Neural crest cell (in vitro differentiated cells): ENCODE data around the gene SPEG. TPM values are rescaled to one million over a fixed set of nuclear protein-coding genes. Genes with fewer than 3 reads are reported as not detected.

Source experiments
- DNase-seq: peaks from one replicate; pipeline ENCODE4 v3.0.0; 2021; ENCODE audit warnings: low read depth, mixed read lengths, low spot score
- H3K27ac Mint-ChIP-seq: one replicate; pipeline ENCODE4 v1.8.0; 2021; ENCODE audit warnings: mild to moderate bottlenecking, mixed read lengths; ENCODE audit not compliant: unreplicated experiment
- H3K27me3 Mint-ChIP-seq: 2 replicates; pipeline ENCODE4 v1.8.0; 2021; ENCODE audit warnings: low read depth, mild to moderate bottlenecking, mixed read lengths
- H3K36me3 Mint-ChIP-seq: 2 replicates; pipeline ENCODE4 v1.8.0; 2021; ENCODE audit warnings: low read depth, mild to moderate bottlenecking, mixed read lengths
- H3K4me1 Mint-ChIP-seq: 2 replicates; pipeline ENCODE4 v1.8.0; 2021; ENCODE audit warnings: mixed read lengths
- H3K4me3 Mint-ChIP-seq: one replicate; pipeline ENCODE4 v1.8.0; 2021; ENCODE audit warnings: mild to moderate bottlenecking, mixed read lengths
- H3K9me3 Mint-ChIP-seq: 2 replicates; pipeline ENCODE4 v1.8.0; 2021; ENCODE audit warnings: mixed read lengths
- CTCF ChIP-seq: fragments of 200-600 bp; sonication (generic); conservative IDR thresholded peaks from 2 replicates; pipeline ENCODE4 v1.5.0; 2021; ENCODE audit warnings: antibody characterized with exemption, mild to moderate bottlenecking
- total RNA-seq: library from RNA; stranded (reverse); gene quantifications from 2 replicates; pipeline ENCODE4 v1.2.1, GENCODE V29; 2021

The SPEG gene
- total RNA-seq, 1 donor from 2014 or later = 13.4 TPM

- Mint-ChIP-seq H3K27me3 (peaks cover 69% of the 10 kb centered on the region), H3K27ac (no peak overlapping the region), H3K4me1 (no peaks in the 10 kb centered on the region), H3K9me3 (no peaks in the 10 kb centered on the region), H3K4me3 (no peak overlapping the region), H3K36me3 (no peaks in the 10 kb centered on the region)
- no peak for TF ChIP-seq CTCF
- no peak for DNase-seq
Observed at GRCh38 chr2:219485201-219485580, 50.5 kb downstream of the SPEG start.

- DNase-seq = no peak
- Mint-ChIP-seq H3K27ac (no peak overlapping the region), H3K9me3 (no peaks in the 10 kb centered on the region), H3K27me3 (peaks cover 68% of the 10 kb centered on the region), H3K4me3 (no peak overlapping the region), H3K4me1 (no peaks in the 10 kb centered on the region), H3K36me3 (no peaks in the 10 kb centered on the region)
- TF ChIP-seq CTCF = no peak
Observed at GRCh38 chr2:219486380-219486959, 51.8 kb downstream of the SPEG start.

- Mint-ChIP-seq H3K9me3 (no peaks in the 10 kb centered on the region), H3K4me1 (no peaks in the 10 kb centered on the region), H3K36me3 (no peaks in the 10 kb centered on the region), H3K27me3 (peaks cover 67% of the 10 kb centered on the region), H3K4me3 (no peak overlapping the region), H3K27ac (no peak overlapping the region)
- TF ChIP-seq CTCF = no peak
- no peak for DNase-seq
Observed at GRCh38 chr2:219488149-219488843, 53.7 kb downstream of the SPEG start.

GRCh38 chr2:219488844-219489194 is 54.2 kb downstream of the SPEG start:
- TF ChIP-seq CTCF = no peak
- H3K27ac Mint-ChIP-seq = no peak overlapping the region
- no peaks in the 10 kb centered on the region for H3K36me3 Mint-ChIP-seq
- peaks cover 71% of the 10 kb centered on the region for H3K27me3 Mint-ChIP-seq
- no peaks in the 10 kb centered on the region for H3K4me1 Mint-ChIP-seq
- no peak overlapping the region for H3K4me3 Mint-ChIP-seq
- H3K9me3 Mint-ChIP-seq = no peaks in the 10 kb centered on the region
- DNase-seq = no peak

GRCh38 chr2:219489315-219489714 is 54.7 kb downstream of the SPEG start:
- H3K9me3 Mint-ChIP-seq = no peaks in the 10 kb centered on the region
- H3K27ac Mint-ChIP-seq = no peak overlapping the region
- no peak for TF ChIP-seq CTCF
- H3K4me1 Mint-ChIP-seq = no peaks in the 10 kb centered on the region
- H3K4me3 Mint-ChIP-seq = no peak overlapping the region
- H3K36me3 Mint-ChIP-seq = no peaks in the 10 kb centered on the region
- peaks cover 71% of the 10 kb centered on the region for H3K27me3 Mint-ChIP-seq
- DNase-seq = no peak
